Uterus (tissue), 2 donors: ENCODE data around the gene GGTLC2.

Experiments used
- POLR2A ChIP-seq, 2 donors: fragments of 450-650 bp; IDR thresholded peaks; one replicate each; pipeline ENCODE4 v1.6.1; 2016; ENCODE audit warnings: antibody characterized with exemption in 2 of 2, mild to moderate bottlenecking in 1 of 2, moderate library complexity in 1 of 2
- TF ChIP-seq, protein P1 (sequence below), 4 experiments: fragments of 200-600 bp in 2 of 4; fragments of 450-650 bp in 2 of 4; sonication (generic) in 2 of 4; IDR thresholded peaks; one replicate each; pipeline ENCODE4 v1.5.1; 2016 to 2019; ENCODE audit warnings: antibody characterized with exemption in 4 of 4, mild to moderate bottlenecking in 2 of 4, moderate library complexity in 1 of 4

DNA sequence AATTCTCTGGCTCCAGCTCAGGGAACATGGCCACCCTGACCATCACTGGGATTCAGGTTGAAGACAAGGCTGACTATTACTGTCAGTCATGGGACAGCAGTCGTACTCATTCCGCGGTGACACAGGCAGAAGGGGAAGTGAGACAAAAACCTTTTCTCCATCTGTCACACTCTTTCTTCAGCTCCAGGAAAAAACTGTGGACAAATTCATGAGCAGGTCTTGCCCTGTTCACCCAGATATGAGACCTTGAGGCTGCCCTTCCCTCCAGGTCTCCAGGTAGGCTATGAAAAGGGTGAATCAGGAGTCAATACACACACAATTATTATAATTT lies 39.4 kb upstream of the GGTLC2 start:
- TF ChIP-seq POLR2A (IDR thresholded peaks at IDR 0.05) = no peak
- TF ChIP-seq, protein P1, sequence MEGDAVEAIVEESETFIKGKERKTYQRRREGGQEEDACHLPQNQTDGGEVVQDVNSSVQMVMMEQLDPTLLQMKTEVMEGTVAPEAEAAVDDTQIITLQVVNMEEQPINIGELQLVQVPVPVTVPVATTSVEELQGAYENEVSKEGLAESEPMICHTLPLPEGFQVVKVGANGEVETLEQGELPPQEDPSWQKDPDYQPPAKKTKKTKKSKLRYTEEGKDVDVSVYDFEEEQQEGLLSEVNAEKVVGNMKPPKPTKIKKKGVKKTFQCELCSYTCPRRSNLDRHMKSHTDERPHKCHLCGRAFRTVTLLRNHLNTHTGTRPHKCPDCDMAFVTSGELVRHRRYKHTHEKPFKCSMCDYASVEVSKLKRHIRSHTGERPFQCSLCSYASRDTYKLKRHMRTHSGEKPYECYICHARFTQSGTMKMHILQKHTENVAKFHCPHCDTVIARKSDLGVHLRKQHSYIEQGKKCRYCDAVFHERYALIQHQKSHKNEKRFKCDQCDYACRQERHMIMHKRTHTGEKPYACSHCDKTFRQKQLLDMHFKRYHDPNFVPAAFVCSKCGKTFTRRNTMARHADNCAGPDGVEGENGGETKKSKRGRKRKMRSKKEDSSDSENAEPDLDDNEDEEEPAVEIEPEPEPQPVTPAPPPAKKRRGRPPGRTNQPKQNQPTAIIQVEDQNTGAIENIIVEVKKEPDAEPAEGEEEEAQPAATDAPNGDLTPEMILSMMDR (IDR thresholded peaks at IDR 0.05) = no peak
